Upper lobe of left lung (tissue), 4 donors: ENCODE measurements around the gene RPS6KA5.

Source experiments
- EP300 ChIP-seq, 4 donors: sonication (generic); formaldehyde crosslinking; IDR thresholded peaks; one replicate each; pipeline ENCODE4 v1.5.1; 2017; ENCODE audit warnings: antibody characterized with exemption in 4 of 4, control low read depth in 2 of 4
- POLR2A ChIP-seq, 4 donors: fragments of 450-650 bp; IDR thresholded peaks; one replicate each; pipeline ENCODE4 v1.5.1; 2016 to 2017; ENCODE audit warnings: antibody characterized with exemption in 4 of 4, mild to moderate bottlenecking in 2 of 4
- POLR2AphosphoS5 ChIP-seq, 2 donors: sonication (generic); formaldehyde crosslinking; IDR thresholded peaks; one replicate each; pipeline ENCODE4 v1.5.1; 2017; ENCODE audit warnings: antibody characterized with exemption in 2 of 2
- TF ChIP-seq, protein P1 (sequence below), 6 experiments: fragments of 450-650 bp in 4 of 6; fragments of 200-600 bp in 2 of 6; sonication (generic) in 2 of 6; IDR thresholded peaks; one replicate each; pipeline ENCODE4 v1.5.1; 2016 to 2019; ENCODE audit warnings: antibody characterized with exemption in 6 of 6

DNA sequence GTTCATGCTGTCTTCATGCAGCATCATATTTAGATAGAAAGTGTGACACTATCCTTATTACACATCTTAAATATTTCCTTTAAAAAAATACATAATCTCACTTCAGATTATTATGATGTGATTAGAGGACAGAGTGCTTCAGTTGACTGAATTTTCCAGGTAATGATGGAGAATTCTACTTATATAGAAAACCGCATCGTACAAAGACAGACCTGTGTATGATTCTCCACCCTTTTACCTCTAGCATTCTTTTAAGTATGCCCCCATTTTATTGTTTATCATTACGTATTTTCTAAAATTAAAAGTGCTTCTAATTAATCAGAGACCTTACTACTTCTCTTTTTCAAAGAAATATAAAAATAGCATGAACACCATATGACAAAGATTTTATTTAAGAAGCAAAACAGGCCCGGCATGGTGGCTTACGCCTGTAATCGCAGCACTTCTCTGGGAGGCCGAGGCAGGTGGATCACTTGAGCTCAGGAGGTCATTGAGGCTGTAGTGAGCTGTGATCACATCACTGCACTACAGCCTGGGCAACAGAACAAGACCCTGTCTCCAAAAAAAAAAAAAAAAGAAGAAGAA, 13.9 kb downstream of the RPS6KA5 start:
- TF ChIP-seq, protein P1, sequence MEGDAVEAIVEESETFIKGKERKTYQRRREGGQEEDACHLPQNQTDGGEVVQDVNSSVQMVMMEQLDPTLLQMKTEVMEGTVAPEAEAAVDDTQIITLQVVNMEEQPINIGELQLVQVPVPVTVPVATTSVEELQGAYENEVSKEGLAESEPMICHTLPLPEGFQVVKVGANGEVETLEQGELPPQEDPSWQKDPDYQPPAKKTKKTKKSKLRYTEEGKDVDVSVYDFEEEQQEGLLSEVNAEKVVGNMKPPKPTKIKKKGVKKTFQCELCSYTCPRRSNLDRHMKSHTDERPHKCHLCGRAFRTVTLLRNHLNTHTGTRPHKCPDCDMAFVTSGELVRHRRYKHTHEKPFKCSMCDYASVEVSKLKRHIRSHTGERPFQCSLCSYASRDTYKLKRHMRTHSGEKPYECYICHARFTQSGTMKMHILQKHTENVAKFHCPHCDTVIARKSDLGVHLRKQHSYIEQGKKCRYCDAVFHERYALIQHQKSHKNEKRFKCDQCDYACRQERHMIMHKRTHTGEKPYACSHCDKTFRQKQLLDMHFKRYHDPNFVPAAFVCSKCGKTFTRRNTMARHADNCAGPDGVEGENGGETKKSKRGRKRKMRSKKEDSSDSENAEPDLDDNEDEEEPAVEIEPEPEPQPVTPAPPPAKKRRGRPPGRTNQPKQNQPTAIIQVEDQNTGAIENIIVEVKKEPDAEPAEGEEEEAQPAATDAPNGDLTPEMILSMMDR (IDR thresholded peaks at IDR 0.05): no peak
- TF ChIP-seq POLR2A (IDR thresholded peaks at IDR 0.05): no peak
- TF ChIP-seq POLR2AphosphoS5 (IDR thresholded peaks at IDR 0.05): no peak
- TF ChIP-seq EP300 (IDR thresholded peaks at IDR 0.05): no peak
